ENCODE results near the gene HAVCR1. TPM values are rescaled to one million over a fixed set of nuclear protein-coding genes. Genes with fewer than 3 reads are reported as not detected.

HAVCR1 gene
- polyA plus RNA-seq, 1 donor (not counting 4 experiments of a cell fraction or from before 2014, with no cell fraction given): not detected

- no peaks in the 10 kb centered on the region for H3K79me2 ChIP-seq (ENCODE audit: control insufficient read depth, insufficient read depth, low read length)
- H3K9ac ChIP-seq (ENCODE audit: control insufficient read depth, extremely low read depth, insufficient read depth, low read length): no peak overlapping the region
- H3K4me1 ChIP-seq (ENCODE audit: control insufficient read depth, extremely low read depth, insufficient read depth, low read length): no peaks in the 10 kb centered on the region
- H3K27ac ChIP-seq (ENCODE audit: control insufficient read depth, insufficient read depth, low read length): no peak overlapping the region
- no peak overlapping the region for H2AFZ ChIP-seq (ENCODE audit: control insufficient read depth, low read length)
- FAIRE-seq (no peak), DNase-seq (ENCODE audit: low read depth, low spot score) (no peak)
- H4K20me1 ChIP-seq (ENCODE audit: control insufficient read depth, extremely low read depth, insufficient read depth, low read length): no peaks in the 10 kb centered on the region
- TF ChIP-seq EZH2 (IDR thresholded peaks at IDR 0.05; ENCODE audit: low read length): no peak
- TF ChIP-seq CTCF (optimal IDR thresholded peaks at IDR 0.05 in 1 of 3, IDR thresholded peaks at IDR 0.05 in 1 of 3, conservative IDR thresholded peaks at IDR 0.05 in 1 of 3; ENCODE audit: extremely low read depth in 1 of 3, insufficient read depth in 2 of 3, low read length in 3 of 3): no peak
- H3K9me3 ChIP-seq (ENCODE audit: control insufficient read depth, low read depth, low read length): no peaks in the 10 kb centered on the region
- H3K9me1 ChIP-seq (ENCODE audit: control insufficient read depth, extremely low read depth, insufficient read depth, low read length): no peaks in the 10 kb centered on the region
- no peak overlapping the region for H3K4me3 ChIP-seq (ENCODE audit: control insufficient read depth in 2 of 3, extremely low read depth in 1 of 3, insufficient read depth in 2 of 3, low read depth in 1 of 3, low read length in 3 of 3)
- no peaks in the 10 kb centered on the region for H3K36me3 ChIP-seq (ENCODE audit: control insufficient read depth in 2 of 2, extremely low read depth in 1 of 2, insufficient read depth in 2 of 2, low read length in 2 of 2)
- H3K27me3 ChIP-seq (ENCODE audit: control insufficient read depth, extremely low read depth, insufficient read depth, low read length): no peaks in the 10 kb centered on the region
- dilution Hi-C loops (cut with MboI; ENCODE audit: extremely low pct_ligation_motif_present, low sequenced_read_pairs): no loop called here
- H3K4me2 ChIP-seq (ENCODE audit: control insufficient read depth, extremely low read depth, insufficient read depth, low read depth, low read length): no peak overlapping the region
Observed at GRCh38 chr5:156984064-156984463, 74.9 kb downstream of the HAVCR1 start.

GRCh38 chr5:156981481-156981880, 77.4 kb downstream of the HAVCR1 start:
- no peaks in the 10 kb centered on the region for H3K36me3 ChIP-seq (ENCODE audit: control insufficient read depth in 2 of 2, extremely low read depth in 1 of 2, insufficient read depth in 2 of 2, low read length in 2 of 2)
- H3K79me2 ChIP-seq (ENCODE audit: control insufficient read depth, insufficient read depth, low read length): no peaks in the 10 kb centered on the region
- no peaks in the 10 kb centered on the region for H4K20me1 ChIP-seq (ENCODE audit: control insufficient read depth, extremely low read depth, insufficient read depth, low read length)
- no peak overlapping the region for H3K4me2 ChIP-seq (ENCODE audit: control insufficient read depth, extremely low read depth, insufficient read depth, low read depth, low read length)
- no peaks in the 10 kb centered on the region for H3K4me1 ChIP-seq (ENCODE audit: control insufficient read depth, extremely low read depth, insufficient read depth, low read length)
- no peaks in the 10 kb centered on the region for H3K27me3 ChIP-seq (ENCODE audit: control insufficient read depth, extremely low read depth, insufficient read depth, low read length)
- no peaks in the 10 kb centered on the region for H3K9me1 ChIP-seq (ENCODE audit: control insufficient read depth, extremely low read depth, insufficient read depth, low read length)
- no peak overlapping the region for H2AFZ ChIP-seq (ENCODE audit: control insufficient read depth, low read length)
- FAIRE-seq (no peak), DNase-seq (ENCODE audit: low read depth, low spot score) (no peak)
- no peak for TF ChIP-seq CTCF (optimal IDR thresholded peaks at IDR 0.05 in 1 of 3, IDR thresholded peaks at IDR 0.05 in 1 of 3, conservative IDR thresholded peaks at IDR 0.05 in 1 of 3; ENCODE audit: extremely low read depth in 1 of 3, insufficient read depth in 2 of 3, low read length in 3 of 3)
- no peak for TF ChIP-seq EZH2 (IDR thresholded peaks at IDR 0.05; ENCODE audit: low read length)
- dilution Hi-C loops (cut with MboI; ENCODE audit: extremely low pct_ligation_motif_present, low sequenced_read_pairs): no loop called here
- no peak overlapping the region for H3K9ac ChIP-seq (ENCODE audit: control insufficient read depth, extremely low read depth, insufficient read depth, low read length)
- H3K4me3 ChIP-seq (ENCODE audit: control insufficient read depth in 2 of 3, extremely low read depth in 1 of 3, insufficient read depth in 2 of 3, low read depth in 1 of 3, low read length in 3 of 3): no peak overlapping the region
- H3K27ac ChIP-seq (ENCODE audit: control insufficient read depth, insufficient read depth, low read length): no peak overlapping the region
- H3K9me3 ChIP-seq (ENCODE audit: control insufficient read depth, low read depth, low read length): no peaks in the 10 kb centered on the region

Other genes with a start within 250 kb of the HAVCR1 start
- gene PPP1R2B, start 208.8 kb downstream of the HAVCR1 start, polyA plus RNA-seq: 0.05 TPM in 1 of 3 replicates, not detected in the others
- gene TIMD4, start 95.9 kb downstream of the HAVCR1 start, polyA plus RNA-seq: not detected in 3 replicates
- gene HAVCR2, start 49.9 kb upstream of the HAVCR1 start, polyA plus RNA-seq: 0.03 TPM in 1 of 3 replicates, not detected in the others
- gene MED7, start 83.7 kb upstream of the HAVCR1 start, polyA plus RNA-seq: 10.4 to 17.0 TPM (median 13.6 TPM) in 3 replicates
- not detected in 3 replicates for gene GARIN3, start 107.1 kb upstream of the HAVCR1 start, polyA plus RNA-seq
- gene ITK, start 121.7 kb upstream of the HAVCR1 start, polyA plus RNA-seq: not detected in 3 replicates
- 0.57 to 0.75 TPM (median 0.62 TPM) in 3 replicates for gene CYFIP2, start 207.0 kb upstream of the HAVCR1 start, polyA plus RNA-seq